GM18499 (cell line): ENCODE measurements around the gene NIT2.
"Not testable (repeated sequence)": the region's sequence is repeated elsewhere in the genome, so short reads cannot be mapped to it uniquely, and the experiment has no call there.

Experiments
- ATAC-seq: cut with Tn5 transposase; IDR thresholded peaks from one replicate; pipeline ENCODE4 v1.9.1; 2021; ENCODE audit warnings: moderate number of reproducible peaks; ENCODE audit not compliant: insufficient read depth, unreplicated experiment

The NIT2 gene

DNA sequence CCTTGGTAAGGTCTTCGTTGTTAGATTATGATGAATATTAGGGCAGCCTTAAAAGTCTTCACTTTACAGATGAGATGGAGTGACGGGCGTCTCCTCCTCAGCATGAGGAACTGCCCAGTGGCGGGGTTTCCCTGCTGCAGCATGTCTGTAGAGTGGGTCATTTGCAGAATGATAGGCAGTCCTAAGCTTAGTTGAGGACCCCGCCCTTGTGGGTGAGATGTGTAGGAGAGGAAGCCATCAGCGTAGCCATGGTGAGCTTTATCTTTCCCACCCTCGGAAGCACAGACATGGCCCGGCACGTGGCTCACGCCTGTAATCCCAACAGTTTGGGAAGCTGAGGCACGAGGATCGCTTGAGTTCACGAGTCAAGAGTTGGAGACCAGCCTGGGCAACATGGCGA is 877 bp downstream of the NIT2 start:
- ATAC-seq, result peak; percentile 34

DNA sequence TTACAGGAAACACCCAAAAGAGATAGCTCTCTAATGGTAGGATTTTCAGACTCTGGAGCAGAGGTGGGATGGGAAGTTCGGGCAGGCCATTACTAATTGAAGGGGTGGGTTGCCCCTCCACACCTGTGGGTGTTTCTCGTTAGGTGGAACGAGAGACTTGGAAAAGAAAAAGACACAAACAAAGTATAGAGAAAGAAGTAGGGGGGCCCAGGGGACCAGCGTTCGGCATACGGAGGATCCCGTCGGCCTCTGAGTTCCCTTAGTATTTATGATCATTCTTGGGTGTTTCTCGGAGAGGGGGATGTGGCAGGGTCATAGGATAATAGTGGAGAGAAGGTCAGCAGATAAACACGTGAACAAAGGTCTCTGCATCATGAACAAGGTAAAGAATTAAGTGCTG is 1.7 kb downstream of the NIT2 start:
- ATAC-seq, result not testable (repeated sequence)

DNA sequence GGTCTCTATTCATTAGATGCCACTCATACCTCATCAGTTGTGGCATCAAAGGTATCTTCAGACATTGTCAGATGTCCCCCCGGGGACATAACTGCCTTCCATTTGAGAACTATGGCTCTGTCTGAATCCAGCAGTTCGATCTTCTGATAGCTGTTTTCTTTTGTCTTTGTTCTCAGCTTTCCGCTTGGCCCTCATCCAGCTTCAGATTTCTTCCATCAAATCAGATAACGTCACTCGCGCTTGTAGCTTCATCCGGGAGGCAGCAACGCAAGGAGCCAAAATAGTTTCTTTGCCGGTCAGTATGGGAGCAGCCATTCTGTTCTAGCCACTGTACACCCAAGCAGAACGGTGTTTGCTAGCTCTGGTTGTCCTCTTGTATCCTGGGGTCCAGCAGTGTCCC is 4.4 kb downstream of the NIT2 start:
- ATAC-seq, result no peak

DNA sequence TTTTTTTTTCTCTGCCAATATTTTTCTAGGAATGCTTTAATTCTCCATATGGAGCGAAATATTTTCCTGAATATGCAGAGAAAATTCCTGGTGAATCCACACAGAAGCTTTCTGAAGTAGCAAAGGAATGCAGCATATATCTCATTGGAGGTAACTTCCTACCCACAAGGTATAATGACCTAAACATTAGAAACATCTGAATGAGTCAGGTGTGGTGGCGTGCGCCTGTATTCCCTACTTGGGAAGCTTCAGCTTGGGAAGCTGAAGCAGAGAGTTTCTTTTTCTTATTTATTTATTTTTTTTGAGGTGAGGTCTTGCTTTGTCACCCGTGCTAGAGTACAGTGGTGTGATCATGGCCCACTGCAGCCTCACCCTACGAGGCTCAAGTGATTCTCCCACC is 5.2 kb downstream of the NIT2 start:
- ATAC-seq, result no peak

DNA sequence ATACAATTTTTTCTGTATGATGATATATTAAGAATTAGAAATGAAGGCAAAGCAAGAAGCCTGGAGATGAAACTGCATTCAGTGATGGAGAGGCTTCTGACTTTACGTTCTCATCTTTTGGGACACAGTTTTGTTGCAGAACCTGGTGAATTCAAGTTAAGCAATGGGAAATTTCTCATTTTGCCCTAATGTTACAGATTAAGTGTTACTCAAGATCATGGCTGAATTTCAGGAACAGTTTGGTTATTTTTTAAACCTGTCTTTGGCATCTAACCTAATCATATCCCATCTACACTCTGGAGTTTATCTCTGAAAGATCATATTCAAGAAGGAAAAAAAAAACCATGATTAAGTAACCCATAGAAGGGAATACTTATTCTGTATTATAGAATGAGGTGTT is 6.0 kb downstream of the NIT2 start:
- no peak for ATAC-seq

DNA sequence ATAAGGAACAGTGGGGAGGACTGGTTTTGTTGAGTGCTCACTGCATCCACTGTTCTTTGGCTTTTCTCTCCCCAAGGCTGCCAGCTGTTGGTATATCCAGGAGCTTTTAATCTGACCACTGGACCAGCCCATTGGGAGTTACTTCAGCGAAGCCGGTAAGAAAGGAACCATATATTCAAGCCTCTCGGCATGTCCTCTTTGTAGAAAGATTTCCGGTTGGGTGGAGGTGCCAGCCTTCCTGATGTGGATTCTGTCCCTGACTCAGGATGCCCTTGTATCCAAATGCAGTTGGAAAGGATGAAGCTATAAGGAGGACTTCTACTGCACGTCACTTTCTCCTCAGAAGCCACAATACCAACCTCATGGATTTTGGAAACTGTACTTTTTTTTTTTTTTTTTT is 14.2 kb downstream of the NIT2 start:
- no peak for ATAC-seq

DNA sequence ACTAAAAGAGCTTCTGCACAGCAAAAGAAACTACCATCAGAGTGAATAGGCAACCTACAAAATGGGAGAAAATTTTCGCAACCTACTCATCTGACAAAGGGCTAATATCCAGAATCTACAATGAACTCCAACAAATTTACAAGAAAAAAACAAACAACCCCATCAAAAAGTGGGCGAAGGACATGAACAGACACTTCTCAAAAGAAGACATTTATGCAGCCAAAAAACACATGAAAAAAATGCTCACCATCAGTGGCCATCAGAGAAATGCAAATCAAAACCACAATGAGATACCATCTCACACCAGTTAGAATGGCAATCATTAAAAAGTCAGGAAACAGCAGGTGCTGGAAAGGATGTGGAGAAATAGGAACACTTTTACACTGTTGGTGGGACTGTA is 17.2 kb downstream of the NIT2 start:
- ATAC-seq, result not testable (repeated sequence)

DNA sequence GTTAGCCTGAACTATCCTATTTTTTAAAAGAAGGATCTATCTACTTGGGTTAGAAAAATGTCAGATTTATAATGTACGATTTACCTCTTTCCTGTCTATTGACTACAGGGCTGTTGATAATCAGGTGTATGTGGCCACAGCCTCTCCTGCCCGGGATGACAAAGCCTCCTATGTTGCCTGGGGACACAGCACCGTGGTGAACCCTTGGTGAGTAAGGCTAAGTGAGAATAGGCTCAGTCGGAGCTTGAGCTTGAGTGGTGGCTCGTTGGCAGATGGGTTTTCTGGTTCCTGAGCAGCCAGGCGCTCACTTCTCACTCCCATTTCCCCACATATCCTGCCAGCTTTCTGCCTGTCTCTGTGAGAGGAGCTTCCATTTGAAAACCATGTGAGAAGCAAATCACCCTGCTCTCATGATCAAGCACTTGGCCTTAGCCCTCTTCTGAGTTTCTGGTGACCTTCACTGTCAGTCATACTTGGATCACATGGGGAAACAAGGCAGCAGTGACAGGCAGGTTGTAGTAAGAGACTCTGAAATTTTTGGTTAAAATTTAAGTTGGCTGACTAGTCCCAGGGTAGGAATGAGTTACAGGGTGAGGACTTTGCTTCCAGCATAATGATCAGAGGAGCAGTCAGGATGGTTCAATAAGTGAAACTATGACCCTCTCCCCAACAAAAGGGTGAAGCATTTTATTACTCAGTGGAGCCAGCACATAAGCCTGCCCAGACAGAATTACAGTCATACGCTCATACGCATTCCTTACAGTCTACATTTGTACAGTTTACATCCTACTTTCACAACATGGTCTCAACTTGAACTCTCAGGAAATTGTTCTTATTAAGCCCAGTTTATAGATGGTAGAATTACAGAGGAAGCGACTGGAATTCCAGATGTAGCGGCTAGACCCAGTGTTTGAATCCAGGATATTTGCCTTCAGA is 18.0 kb downstream of the NIT2 start:
- no peak for ATAC-seq

DNA sequence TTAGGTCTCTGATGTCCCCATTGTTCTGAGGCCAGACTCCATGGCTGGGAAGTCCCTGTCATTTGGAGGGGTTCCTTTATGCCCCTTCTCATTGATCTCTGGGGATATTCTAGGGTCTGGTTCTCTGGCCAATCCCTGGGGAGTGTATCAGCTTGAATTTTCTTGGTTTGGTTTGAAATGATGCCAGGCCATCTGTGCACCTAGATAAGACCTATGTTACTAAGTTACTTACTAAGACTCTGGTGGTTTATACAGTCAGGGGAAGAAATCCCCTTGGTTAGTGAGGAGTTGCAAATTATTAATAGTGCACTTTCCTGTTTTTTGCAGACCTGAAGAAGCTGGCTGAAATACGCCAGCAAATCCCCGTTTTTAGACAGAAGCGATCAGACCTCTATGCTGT is 20.3 kb downstream of the NIT2 start:
- no peak for ATAC-seq

DNA sequence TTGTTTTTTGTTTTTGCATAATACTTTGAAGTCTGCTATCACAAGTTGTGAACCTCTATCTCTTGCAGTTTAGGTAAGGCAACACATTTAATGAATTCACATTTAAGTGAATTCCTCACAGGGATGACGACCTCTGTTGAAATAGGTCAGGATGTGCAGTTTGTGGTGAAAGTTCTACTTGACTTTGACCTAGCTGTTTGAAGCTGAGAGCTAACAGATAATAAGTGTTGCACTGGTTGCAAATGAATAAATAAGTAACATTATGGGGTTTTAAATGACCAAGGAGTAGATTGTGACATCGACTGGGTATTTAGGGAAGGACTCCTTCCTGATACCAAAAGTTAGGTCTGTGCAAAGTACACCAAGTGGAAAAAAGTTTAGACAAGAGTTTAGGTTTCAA is 23.9 kb downstream of the NIT2 start:
- ATAC-seq, result no peak

DNA sequence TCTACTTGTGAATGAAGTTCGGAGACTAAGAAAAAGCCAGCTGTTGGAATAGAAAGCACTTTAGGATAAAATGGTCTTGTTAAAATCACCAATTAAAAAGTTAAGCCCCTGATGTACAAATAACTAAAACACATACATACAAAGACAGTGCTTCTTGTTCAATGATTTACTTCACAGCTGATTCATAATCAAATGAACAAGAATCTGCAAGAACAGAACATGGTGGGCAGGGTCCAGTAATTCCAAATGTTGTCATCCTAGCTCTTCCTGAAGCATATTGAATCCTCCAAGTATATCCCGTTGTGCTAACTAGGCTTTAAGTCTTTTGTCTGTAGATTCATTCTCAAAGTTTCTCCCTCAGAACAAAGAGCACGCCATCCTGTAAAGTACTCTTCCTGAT is 24.5 kb downstream of the NIT2 start:
- ATAC-seq, result no peak

DNA sequence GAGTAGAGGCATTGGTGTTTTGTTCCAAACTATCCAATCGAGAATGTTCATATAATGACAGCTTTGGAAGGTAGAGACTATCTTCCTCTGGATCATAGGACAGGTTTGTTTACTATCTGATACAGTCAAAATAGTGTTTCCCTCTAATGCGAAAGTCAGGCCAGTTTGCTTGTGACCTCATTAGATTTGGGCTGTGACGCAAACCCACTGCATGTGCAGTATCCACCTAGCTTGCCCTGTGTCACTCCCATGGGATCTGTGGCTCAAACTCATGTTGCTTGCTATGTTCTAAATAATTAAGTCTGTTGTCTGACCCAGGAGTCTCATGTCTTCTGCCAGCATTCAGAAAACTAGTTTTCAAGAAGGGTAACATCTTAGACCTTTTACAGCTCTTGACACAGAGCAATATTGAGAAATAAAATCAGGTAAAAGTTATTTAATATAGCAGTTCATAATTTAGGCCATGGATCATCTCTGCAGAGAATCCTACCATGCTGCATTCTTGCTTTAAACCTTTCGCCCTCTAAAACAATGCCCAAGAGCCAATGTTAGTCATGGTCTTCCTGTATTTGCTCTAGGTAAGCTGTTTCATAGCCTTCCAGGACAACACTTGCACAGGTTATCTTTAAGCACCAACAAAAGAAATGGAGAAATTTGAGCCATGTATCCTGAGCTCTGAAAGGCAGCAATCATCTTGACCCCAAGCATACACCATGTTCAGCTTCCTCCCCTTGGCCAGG is 26.4 kb downstream of the NIT2 start:
- no peak for ATAC-seq

DNA sequence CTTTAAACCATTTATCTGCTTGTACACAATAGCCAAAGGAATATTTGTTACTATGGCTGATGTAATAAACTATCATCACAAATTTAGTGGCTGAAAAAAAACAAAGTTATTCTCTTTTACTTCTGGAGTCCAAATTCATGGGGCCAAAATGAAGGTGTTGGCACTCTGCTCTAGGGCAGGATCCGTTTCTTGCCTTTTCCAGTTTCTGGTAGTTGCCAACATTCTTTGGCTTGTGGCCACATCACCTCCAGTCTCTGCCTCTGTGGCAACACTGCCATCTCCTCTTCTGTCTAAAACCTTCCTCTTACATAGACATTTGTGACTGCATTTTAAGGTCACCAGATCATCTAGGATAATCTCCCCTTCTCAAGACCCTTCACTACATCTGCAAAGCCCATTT is 27.3 kb downstream of the NIT2 start:
- no peak for ATAC-seq

DNA sequence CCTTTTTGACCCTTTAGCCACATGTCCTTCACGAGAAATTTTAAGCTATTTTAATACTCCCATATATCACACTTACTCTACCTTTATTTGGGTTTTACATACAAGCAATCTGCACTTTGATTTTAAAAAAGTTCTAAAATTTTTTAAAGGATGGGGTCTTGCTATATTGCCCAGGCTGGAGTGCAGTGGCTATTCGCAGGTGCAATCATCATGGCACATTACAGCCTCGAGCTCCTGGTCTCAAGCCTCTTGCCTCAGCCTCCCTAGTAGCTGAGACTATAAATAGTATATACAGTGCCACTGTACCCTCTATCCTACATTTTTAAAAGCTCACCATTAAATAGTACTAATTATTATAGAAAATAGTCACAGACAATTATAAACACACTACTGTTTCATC is 29.9 kb downstream of the NIT2 start:
- no peak for ATAC-seq

DNA sequence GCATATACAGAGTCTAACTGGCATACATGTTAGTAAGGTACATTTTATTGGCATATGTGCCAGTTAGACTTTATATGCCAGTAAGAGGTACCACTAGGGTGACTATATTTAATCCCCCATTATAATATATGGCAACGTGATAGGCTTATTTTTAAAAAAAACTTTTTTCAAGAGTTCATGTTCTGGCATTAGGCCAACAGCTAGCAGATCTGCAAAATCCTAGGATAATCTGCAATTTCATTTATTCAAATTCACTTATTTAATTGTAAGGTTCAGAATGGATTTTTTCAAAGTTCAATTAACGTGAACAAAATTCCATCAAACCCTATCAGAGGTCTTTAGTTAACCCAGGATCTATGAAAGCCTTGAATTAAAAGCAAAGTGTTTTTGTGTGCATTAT is 31.9 kb downstream of the NIT2 start:
- ATAC-seq, result no peak

DNA sequence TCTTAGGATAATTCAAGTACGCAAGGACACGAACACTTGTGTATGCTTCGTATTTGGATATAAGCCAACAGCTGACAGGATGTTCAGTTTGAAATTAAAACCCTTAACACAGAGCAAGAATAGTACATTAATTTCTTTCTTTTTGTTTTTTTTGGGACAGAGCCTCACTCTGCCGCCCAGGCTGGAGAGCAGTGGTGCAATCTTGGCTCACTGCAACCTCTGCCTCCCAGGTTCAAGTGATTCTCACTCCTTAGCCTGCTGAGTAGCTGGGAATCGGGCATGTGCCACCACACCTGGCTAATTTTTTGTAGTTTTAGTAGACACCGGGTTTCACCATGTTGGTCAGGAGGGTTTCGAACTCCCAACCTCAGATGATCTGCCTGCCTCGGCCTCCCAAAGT is 33.9 kb downstream of the NIT2 start:
- no peak for ATAC-seq

DNA sequence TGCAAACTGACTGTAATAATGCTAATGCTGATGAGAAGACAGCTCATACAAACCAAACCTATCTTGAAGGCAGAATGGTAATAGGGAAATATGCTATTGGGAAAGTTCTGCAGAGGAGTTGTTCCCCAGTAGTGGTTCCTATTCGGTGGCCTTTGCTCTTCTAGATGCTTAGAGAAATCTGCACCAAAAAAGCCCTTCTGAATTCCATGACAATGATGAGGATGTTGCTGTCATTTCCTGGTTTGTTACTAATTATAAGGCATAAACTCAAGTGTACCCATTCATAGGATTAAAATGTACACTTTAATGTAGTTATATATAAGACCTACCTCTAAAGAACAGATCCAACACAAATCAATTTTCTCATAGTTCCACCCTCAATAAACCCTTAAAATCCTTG is 36.2 kb downstream of the NIT2 start:
- no peak for ATAC-seq

DNA sequence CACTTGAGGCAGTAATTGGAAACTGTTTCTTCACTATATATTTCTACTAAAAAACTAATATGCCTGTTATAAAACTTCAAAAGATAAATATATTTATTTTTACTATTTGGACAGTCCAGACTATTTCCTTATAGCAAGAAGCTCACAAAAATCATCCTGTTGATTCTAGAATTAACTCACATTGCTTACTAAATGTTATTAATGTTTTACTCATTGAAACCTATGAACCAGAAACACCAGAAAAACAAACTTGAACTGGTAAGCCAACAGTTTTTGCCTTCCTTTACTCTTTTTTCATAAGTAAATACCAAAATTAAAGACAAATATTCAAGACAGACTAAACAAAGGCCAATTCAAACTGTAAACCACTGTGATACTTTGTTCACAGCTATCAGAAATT is 40.0 kb downstream of the NIT2 start:
- no peak for ATAC-seq

DNA sequence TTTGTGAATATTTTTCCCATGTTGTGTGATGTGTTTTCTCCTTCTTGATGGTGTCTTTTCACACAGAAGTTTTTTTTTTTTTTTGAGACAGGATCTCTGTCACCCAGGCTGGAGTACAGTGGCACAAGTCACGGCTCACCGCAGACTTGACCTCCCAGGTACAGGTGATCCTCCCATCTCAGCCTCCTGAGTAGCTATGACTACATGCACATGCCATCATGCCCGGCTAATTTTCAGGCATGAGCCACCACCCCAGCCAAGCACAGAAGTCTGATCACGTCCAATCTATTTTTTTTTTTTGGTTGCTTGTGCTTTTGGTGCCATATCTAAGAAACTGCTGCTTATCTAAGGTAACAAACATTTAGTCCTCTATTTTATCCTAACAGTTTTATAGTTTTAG is 41.7 kb downstream of the NIT2 start:
- no peak for ATAC-seq

DNA sequence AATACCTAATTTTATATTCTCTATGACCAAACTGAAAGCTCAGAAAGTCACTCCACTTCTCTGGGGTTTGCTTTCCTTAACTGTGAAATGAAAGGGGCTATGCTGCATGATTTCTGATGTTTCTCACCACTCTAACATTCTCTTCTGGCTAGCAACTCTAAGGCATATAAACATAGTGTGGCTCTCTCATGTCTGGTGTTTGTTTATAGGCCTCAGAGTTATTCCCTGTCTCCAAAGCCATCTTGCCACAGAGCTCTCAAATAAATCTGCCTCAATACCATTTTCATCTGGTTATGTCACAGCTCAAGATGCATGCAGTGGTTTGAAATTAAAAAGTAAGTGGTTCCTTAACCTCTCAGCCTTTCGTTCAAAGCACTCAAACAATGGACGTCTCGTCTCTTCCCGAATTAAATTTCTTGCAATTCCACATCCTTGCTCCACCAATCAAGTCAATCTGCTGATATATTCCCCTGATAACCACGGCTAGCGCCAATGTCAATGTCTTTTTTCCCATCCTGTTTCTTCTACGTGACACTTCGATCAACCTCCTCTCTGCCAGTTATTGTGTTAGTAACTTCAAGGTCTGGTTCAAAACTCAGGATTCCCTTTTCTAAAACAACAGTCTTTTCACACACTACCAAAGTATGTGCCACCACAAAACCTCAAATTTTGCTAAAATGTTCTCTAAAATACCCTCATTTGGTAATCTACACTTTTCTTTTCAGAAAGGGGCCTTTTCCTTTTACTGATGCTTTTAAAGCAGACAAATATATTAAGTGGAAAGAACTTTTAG is 50.4 kb downstream of the NIT2 start:
- ATAC-seq, result no peak
